Islet precursor cell (in vitro differentiated cells): ENCODE results near the gene COX6A2.
"Not testable (repeated sequence)": the region's sequence is repeated elsewhere in the genome, so short reads cannot be mapped to it uniquely, and the experiment has no call there.

Experiments
- DNase-seq: peaks from one replicate; pipeline ENCODE4 v3.0.0-alpha.2; 2018

The COX6A2 gene

GRCh38 chr16:31461921-31462804, 34.0 kb upstream of the COX6A2 start:
- DNase-seq, result no peak

DNA sequence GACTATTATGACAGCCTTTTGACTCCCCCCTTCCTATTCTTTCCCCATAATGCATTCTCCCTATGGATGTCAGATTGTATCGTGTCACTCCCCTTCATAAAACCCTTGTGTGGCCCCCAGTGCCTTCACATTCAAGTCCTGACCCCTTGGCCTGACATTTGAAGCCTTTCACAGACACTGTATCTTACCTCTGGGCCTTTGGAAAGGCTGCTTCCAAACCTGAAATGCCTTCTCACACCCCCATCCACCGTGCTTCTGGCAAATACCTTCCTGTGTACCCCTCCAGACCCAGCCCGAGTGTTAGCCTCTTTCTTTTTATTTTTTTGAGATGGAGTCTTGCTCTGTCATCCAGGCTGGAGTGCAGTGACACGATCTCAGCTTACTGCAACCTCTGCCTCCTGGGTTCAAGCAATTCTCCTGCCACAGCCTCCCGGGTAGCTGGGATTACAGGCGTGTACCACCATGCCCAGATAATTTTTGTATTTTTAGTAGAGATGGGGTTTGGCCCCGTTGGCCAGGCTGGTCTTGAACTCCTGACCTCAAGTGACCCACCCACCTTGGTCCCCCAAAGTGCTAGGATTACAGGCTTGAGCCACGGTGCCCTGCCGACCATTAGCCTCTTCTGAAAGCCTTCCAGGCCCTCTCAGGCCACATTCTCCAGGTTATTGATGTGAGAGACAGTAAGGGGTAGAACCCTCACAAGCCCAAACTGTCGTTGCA, 33.2 kb upstream of the COX6A2 start:
- no peak for DNase-seq

DNA sequence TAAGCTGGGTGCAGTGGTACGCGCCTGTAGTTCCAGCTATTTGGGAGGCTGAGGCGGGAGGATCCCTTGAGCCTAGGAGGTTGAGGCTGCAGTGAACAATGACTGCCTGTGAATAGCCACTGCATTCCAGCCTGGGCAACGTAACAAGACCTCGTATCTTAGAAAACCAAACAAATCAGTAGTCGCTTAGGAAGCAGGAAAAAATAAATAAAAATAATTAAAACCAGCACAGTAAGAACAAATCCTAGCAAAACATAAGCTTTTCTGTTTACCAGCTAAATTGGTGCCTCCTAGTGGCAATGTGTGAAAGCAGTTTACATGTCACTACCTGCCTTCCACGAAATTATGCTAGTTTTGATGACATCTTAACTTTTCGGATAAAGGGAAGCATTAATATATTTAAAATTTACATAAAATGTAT, 32.4 kb upstream of the COX6A2 start:
- DNase-seq, result no peak

DNA sequence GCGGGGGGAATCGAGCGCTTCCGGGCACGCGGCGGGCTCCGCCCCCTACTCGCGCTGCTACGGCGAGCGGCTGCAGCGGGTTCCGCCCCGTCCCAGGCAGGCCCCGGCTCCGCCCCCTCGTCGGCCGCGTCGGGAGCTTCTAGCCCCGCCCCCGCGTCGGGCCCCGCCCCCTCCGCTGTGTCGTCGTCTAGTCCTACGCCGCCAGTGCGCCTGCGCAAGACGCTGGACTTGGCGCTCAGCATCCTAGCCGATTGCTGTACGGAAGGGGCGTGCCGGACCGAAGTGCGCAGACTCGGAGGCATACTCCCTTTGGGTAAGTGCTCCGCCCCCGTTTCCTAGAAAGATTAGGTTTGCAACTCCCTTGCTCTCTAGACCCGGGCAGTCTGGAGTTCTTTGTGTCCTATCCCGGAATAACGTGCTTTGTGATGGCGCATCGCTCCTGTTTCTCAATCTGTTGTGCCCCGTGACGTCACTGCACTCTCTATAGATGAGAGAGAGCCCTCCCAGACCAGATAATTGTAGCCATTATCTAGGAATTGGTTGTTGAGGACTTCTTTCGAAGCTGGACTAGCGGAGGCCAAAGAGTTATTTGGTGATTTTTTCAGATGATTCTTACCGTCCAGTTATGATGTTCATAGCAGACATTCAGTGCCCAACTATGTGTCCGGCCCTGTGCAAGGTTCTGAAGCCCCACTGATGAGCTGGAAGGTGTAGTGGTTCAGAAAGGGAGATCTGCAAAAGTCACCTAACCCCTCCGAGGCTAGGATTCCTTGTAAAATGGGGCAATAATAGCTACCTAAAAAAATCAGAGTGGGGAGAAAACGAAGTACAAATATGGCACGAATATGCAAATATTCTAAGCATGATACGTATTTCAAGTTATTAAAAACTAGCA, 31.8 kb upstream of the COX6A2 start:
- DNase-seq, result peak; percentile 100

DNA sequence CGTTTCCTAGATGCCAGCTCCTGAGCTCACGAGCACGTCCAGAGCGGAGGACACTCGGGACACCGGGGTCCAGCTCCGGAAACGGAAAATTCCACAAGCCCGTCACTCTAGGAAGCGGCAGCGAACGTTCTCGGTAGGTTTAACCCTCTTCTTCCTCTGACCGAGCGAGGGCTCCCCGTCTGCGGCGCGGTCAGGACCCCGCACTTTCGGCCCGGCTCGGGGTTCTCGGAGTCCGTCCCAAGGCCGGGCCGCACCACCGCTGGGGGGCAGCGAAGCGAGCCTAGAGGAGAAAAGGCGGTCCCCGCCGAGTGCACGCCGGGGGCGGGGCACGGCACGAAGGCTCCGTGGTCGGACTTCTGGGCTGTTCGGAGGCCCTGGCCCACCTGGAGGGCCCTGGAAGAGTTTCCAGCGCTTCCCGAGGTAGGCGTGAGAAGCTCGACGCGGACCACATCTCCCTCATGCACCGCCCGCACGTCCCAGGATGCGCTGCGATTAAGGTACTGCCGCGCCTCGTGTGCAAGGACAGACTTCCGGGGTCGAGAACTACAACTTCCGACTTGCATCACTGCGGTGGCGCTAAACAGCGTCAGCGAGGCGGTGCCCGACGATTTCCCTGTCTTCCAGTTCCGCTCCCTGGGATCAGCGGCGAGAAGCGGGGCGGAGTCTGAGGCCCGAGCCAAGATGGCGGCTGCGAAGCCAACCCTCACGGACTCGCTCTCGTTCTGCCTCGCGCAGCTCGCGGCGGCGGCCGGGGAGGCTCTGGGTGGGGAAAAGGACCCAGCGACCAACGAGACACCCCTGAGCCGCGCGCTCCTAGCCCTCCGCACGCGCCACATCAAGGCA, 30.9 kb upstream of the COX6A2 start, which contains the start of gene ARMC5:
TSS of gene ARMC5 (plus strand) at position 658 of the 843 bp plus-strand sequence. CDS start at position 682, 24 bp downstream.
- peak; percentile 99 for DNase-seq

GRCh38 chr16:31458073-31458843, 30.1 kb upstream of the COX6A2 start:
- peak; percentile 79 for DNase-seq

- no peak for DNase-seq
These were observed 28.8 kb upstream of the COX6A2 start for GRCh38 chr16:31456988-31457360.

DNA sequence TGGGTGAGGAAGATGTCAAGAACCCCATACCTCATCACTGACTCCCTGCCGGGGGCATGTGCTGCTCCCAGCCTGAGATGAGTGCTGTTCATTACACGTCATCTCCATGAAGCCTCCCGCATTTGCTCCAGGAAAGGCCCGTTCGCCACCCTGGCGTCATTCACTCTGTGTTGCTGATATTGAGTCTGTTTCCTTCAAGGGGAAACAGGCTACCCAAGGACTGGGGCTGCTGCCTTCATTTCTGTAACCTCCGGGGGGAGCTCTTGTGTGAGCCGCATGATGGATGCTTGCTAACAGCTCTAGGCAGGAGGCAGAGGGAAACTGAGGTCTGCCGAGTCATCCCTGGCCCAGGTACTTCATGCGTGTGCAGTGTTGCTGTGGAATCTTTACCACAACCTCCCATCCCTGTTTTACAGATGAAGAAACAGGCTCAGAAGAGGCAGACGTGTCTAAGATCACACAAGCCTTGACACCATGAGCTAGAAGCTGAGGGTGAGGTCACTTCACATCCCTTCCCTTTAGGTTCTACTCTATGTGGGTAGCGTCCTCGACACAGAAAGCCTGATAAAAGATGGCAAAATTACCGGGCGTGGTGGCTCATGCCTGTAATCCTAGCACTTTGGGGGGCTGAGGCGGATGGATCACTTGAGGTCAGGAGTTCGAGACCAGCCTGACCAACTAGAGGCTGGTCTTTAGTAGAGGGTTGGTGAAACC, 27.6 kb upstream of the COX6A2 start:
- DNase-seq, result no peak

GRCh38 chr16:31453255-31454204, 25.4 kb upstream of the COX6A2 start:
- DNase-seq, result peak; percentile 87

GRCh38 chr16:31452631-31453106, 24.5 kb upstream of the COX6A2 start:
- peak; percentile 67 for DNase-seq

- DNase-seq, result peak; percentile 92
These were observed 23.7 kb upstream of the COX6A2 start for GRCh38 chr16:31451681-31452351.

- no peak for DNase-seq
These were observed 23.0 kb upstream of the COX6A2 start for GRCh38 chr16:31451201-31451600.

GRCh38 chr16:31445931-31446330, 17.8 kb upstream of the COX6A2 start:
- not testable (repeated sequence) for DNase-seq

DNA sequence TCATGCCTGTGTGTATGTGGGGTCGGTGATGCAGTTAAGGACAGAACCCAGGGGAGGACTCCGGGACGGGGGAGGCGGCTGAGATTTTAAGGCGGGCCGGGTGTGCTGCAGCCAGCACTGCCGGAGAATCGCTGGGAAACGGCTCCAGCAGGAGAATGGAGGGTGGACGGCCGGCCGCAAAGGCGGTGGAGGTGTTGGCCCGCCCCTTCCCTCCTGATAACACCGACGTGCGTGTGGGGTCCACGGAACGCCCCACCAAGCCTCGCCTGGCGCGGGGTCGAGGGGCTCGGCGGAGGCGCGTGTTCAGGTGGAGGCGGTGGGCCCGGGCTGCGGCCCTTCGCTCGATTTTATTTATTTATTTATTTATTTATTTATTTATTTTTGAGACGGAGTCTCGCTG, 13.8 kb upstream of the COX6A2 start:
- no peak for DNase-seq

DNA sequence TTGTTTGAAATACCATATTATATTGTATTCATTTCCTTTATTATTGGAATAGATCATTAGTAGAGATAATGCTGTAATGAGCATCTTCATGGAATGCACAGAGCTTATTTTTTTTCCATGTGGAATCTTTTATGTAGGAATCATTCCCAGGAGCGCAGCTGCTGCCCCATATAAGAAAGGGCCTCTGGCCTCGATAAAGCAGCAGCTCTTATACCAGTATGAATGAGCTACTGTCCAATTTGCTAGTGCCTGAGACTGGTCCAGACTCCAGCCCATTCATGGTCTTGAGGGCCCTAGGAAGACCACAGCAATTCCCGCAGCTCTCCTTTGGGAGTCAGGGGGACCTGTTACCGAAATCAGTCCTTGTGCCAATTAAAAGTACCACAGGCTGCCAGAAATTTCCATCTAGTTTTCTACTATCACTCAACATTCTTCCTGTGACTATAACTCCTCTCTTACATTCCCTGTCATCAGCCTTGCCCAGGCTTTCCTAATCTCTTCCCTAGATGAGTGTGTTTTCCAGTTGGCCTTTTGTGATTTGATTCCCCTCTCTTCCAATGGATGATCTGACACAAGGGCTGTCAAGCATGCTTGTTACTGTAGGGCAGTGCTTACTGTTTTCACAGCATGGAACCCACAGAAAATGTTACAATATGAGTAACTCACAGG, 12.5 kb upstream of the COX6A2 start:
- no peak for DNase-seq

GRCh38 chr16:31439519-31439918, 11.4 kb upstream of the COX6A2 start:
- DNase-seq, result no peak

GRCh38 chr16:31439023-31439422, 10.9 kb upstream of the COX6A2 start:
- DNase-seq, result not testable (repeated sequence)

DNA sequence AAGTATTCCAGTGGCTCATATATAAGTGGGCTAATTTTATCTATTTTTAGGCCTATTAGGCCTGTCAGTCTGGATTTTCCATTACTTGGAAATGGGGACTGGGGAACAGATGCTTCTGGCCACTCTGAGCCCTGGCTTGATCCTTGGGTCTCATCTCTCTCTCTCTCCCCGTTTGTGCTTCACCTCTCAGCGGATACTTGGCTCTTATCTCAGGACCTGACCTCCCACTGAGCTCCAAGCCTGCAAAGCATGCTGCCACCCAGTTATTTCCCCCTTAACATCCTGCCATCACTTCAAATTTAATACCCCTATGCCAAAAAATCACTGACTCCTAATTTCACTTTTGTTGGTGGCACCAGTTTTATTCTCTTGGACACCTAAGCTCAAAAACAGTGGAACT, 10.3 kb upstream of the COX6A2 start:
- no peak for DNase-seq
